ENCODE results near the gene AGO3.

DNA sequence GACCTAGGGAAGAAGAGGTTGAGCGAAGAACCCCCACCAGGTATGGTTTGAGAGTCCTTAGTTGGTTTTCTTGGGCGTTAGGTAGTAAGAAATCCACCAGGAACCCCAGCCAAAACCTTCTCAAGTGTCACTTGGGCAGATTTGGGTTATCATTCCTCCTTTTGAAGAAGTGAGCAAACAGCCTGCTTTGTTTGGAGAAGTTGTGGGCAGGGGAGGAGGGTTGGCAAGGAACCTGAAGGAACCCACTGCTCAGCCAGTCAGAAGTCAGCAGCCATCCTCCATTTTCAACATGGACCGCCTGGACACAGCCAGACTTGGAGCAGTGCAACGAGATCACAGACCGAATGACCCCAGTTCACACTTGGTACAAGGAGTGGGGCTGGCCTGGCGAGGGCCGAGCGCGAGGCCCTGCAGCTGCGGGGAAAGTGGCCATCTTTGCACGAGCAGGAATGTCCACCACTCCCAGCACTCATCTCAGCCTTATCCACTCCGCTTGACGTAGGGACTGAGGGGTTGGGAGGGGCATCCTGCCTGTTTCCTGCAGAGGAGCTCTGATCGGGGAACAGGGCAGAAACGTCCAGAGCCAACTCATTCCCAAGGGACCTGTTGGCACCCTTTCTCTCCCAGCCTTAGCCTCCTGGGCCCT is 165.0 kb downstream of the AGO3 start:
- TF ChIP-seq POLR2A (IDR thresholded peaks at IDR 0.05), result no peak
- TF ChIP-seq, protein P1, sequence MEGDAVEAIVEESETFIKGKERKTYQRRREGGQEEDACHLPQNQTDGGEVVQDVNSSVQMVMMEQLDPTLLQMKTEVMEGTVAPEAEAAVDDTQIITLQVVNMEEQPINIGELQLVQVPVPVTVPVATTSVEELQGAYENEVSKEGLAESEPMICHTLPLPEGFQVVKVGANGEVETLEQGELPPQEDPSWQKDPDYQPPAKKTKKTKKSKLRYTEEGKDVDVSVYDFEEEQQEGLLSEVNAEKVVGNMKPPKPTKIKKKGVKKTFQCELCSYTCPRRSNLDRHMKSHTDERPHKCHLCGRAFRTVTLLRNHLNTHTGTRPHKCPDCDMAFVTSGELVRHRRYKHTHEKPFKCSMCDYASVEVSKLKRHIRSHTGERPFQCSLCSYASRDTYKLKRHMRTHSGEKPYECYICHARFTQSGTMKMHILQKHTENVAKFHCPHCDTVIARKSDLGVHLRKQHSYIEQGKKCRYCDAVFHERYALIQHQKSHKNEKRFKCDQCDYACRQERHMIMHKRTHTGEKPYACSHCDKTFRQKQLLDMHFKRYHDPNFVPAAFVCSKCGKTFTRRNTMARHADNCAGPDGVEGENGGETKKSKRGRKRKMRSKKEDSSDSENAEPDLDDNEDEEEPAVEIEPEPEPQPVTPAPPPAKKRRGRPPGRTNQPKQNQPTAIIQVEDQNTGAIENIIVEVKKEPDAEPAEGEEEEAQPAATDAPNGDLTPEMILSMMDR (IDR thresholded peaks at IDR 0.05), result no peak

All from uterus (tissue), 2 donors.